Choroid plexus epithelial cell (primary cell): ENCODE results near the gene UTRN.

Experiments
- DNase-seq: peaks from one replicate; pipeline ENCODE4 v3.0.0-alpha.2; 2010; ENCODE audit warnings: low read depth
- H3K4me3 ChIP-seq: 2 replicates; pipeline ENCODE4 v1.5.1; 2011; ENCODE audit warnings: low read depth, mild to moderate bottlenecking, control low read depth, low read length, moderate library complexity
- CTCF ChIP-seq: conservative IDR thresholded peaks from 2 replicates; pipeline ENCODE4 v1.5.1; 2011; ENCODE audit warnings: low read depth, mild to moderate bottlenecking, control low read depth, inconsistent platforms, low read length, moderate library complexity

UTRN gene

GRCh38 chr6:144265390-144265789, 19.7 kb upstream of the UTRN start:
- DNase-seq = peak; percentile 82
- no peak overlapping the region for H3K4me3 ChIP-seq
- no peak for TF ChIP-seq CTCF

GRCh38 chr6:144266091-144266649, 19.0 kb upstream of the UTRN start:
- H3K4me3 ChIP-seq = peak overlapping the region; percentile 29
- peak; percentile 92 for DNase-seq
- no peak for TF ChIP-seq CTCF

GRCh38 chr6:144268794-144269349, 16.3 kb upstream of the UTRN start:
- TF ChIP-seq CTCF = no peak
- H3K4me3 ChIP-seq = no peak overlapping the region
- DNase-seq = no peak

GRCh38 chr6:144277174-144277573, 8.0 kb upstream of the UTRN start:
- TF ChIP-seq CTCF = no peak
- H3K4me3 ChIP-seq = no peak overlapping the region
- no peak for DNase-seq

GRCh38 chr6:144277605-144278227, 7.4 kb upstream of the UTRN start:
- TF ChIP-seq CTCF = no peak
- H3K4me3 ChIP-seq = no peak overlapping the region
- DNase-seq = no peak

GRCh38 chr6:144278659-144279314, 6.3 kb upstream of the UTRN start:
- H3K4me3 ChIP-seq = no peak overlapping the region
- no peak for TF ChIP-seq CTCF
- no peak for DNase-seq
